ENCODE measurements around the gene PRDM16.

- TF ChIP-seq EZH2 (IDR thresholded peaks at IDR 0.05; ENCODE audit: borderline replicate concordance, insufficient read depth, low read depth, low read length, poor library complexity, severe bottlenecking) (no peak), CTCF (IDR thresholded peaks at IDR 0.05) (no peak)
Measured at GRCh38 chr1:3323796-3324703, 255.0 kb downstream of the PRDM16 start.
